ENCODE measurements around the gene SLC22A14.
"Not testable (repeated sequence)": the region's sequence is repeated elsewhere in the genome, so short reads cannot be mapped to it uniquely, and the experiment has no call there.

SLC22A14 gene

DNA sequence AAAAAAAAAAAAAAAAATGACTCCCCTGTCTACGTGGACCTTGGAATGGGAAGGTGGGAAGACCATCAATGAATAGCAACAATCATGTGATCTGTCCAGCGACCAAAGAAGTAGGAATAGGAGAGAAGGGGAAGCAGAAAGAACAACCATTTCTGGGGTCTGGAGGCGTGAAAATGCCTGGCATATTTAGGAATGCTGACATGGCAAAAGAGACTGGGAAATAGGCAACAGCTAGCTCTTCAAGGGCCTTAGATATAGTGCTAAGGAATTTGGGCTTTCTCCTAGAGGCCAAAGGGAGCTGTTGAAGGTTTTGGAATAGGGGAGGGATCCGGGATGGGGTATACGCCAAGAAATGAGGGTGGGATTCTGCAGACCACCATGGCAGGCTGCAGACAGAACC, 10.5 kb upstream of the SLC22A14 start:
- DNase-seq, result no peak

DNA sequence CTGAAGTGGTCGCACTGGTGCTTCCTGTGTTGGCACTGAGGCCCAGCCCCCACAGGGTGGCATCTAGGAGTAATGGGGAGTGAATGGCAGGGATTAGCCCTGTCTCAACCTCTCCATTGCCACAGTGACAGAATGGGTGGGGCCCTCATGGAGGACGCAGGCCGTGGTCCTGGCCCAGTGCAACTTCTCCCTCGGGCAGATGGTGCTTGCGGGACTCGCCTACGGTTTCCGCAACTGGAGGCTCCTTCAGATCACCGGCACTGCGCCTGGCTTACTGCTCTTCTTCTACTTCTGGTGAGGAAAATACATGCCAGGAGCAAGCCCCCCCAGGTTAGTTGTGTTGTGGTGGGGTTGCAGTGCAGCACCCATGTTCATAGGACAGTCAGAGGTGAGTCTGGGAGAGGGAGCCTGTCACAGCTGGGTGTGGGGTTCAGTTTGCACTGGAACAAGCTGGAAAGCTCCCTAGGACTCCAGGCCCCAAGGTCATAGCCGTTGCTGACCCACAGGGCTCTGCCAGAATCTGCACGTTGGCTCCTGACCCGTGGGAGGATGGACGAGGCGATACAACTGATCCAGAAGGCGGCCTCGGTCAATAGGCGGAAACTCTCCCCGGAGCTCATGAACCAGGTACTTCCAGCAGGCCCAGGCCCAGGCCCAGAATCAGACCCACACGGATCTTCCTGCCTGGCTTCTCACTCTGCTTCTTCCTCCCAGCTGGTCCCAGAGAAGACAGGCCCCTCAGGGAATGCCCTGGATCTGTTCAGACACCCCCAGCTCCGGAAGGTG, 7.0 kb upstream of the SLC22A14 start:
- no peak for DNase-seq

DNA sequence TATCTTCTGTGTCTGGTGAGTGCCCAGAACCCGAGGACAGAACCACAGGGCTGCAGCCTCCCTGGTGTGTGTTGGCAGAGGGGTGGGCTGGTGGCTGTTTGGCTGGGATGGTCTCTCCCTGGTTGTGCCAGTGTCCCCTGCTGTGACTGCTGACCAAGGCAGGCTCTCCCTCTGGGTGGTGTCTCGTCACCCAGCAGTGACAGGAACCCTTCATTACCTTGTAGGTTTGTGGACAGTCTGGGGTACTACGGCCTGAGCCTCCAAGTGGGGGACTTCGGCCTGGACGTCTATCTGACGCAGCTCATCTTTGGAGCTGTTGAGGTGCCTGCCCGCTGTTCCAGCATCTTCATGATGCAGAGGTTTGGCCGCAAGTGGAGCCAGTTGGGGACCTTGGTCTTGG, 6.4 kb upstream of the SLC22A14 start:
- DNase-seq, result no peak

DNA sequence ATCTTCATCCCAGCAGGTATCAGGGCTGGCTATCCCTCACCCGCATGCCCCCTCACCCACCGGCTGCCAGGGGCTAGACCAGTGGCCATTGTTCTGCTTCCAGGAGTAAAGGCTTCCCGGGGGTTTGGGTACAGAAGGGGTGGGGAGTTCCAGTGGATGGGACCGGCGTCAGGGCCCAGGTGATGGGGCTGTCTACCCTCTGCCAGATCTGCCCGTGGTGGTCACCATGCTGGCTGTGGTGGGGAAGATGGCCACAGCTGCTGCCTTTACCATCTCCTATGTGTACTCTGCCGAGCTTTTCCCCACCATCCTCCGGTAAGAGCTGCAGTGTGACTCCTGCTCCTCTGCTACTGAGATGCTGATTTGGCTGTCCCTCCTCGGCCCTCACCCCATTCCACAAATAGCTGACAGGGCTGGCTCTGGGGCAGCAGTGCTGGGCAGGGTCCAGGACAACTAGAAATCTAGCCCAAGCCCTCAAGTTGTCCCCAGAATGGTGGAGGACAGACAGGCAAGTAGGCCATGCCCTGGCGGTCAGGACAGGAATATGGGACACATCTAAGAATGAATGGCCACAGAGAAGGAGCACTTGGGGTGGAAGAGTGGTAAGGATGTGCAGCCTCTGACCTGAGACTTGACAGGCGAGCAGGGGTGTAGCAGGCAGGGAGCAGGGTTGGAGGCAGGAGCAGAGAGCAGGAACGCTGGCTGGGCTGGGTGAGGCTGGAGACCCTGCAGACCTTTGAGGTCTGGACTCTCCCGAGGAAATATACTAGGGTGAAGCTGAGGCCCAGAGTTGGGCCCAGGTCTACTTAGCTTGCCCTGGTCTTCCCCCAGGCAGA, 5.8 kb upstream of the SLC22A14 start:
- DNase-seq, result no peak

DNA sequence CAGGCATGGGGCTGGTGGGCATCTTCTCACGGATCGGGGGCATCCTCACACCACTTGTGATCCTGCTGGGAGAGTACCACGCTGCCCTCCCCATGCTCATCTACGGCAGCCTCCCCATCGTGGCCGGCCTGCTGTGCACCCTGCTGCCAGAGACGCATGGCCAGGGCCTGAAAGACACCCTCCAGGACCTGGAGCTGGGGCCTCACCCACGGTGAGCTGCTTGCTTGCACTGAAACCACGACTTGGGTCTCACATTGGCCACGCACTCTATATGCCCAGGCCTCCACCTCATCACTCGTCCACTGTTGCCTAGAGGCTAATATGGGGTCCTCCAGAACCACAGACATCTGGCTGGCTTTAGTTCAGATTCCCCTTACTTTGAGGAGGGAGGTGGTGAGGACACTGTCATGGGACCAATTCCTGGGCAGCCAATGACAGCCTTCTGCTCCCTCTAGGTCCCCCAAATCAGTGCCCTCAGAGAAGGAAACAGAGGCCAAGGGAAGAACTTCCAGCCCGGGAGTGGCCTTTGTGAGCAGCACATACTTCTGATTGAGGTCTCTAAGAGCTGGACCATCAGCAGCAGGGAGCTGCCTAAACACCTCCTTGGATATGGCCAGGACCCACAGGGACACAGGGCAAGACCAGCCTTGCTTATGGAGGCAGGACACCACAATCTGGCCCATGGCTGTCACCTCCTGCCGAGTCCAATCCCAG, 5.0 kb upstream of the SLC22A14 start:
- no peak for DNase-seq

DNA sequence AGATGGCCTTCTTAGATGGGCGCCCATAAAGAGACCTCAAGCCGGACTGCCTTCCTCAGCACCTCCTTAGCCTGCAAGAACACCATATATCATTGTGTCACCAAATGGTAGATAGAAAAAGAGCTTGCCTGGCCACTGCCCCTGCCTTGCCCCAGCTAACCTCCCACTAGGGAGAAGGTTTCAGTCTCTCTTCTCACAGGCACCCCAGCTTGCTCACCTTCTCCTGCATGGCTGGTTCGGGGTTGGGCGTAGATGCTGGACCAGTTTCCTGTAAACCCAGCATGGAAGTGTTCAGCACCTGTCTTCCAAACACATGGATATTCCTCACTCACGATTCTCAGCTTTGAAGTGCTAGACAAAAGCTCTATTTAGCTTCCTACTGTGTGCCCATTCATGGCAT, 3.3 kb upstream of the SLC22A14 start:
- DNase-seq, result no peak

DNA sequence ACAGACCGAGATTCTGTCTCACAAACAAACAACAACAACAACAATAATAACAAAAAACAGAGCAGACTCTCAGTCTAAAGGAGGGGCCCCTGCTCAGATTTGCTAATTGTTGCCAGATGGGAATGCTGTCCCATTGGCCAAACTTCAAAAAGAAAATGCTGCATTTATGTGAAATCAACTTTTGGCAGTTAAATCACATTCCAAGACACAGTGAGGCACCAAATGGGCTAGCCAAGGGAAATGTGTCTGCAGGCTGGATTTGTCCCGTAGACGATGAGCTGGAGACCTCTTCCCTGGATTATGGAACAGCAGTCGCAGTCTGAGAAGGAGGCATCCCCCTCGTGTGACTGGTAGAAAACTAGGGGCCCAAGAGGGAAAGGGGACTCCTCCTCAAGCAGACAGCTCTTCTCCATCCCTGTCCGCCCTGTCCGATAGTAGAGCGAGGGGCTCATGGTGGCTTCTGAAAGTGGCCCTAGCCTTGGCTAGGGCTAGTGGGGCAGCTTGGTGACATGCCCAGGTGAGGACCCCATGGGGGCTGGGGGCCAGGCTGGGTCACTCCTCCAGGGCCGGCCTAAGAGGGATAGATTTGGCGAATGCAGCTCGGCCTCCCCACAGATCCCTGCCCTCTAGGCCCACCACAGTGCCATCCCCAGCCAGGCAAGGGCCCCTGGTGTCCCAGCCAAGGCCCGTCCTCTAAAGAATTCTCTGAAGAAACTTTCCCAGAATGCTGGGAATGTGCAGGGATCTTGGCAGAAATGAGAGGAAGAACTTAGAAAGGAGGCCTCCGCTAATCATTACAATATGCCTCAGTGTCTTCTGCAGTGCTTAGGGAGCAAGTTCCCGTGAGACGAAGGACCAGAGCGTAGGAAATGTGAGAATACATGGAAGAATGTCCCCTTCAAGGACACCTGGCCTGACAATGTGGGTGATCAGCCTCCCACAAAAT, 2.0 kb downstream of the SLC22A14 start:
- DNase-seq, result no peak

DNA sequence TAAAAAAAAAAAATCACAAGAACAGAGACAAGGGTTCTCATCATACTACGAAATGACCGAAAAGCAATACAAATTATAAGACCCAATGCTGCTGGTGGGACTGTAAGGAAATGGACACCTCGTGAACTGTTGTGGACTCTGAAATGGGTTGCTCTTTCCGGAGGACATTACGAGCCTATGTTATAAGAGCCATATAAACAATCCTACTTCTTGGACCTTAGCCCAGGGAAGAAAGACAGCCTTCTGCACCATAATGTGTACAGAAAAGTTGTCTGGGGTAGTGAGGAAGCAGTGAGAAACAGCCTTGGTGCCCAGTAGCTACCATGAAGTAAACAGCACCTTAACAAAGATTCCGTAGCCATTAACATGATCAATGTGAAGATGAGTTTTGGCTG, 2.7 kb downstream of the SLC22A14 start:
- DNase-seq, result no peak

DNA sequence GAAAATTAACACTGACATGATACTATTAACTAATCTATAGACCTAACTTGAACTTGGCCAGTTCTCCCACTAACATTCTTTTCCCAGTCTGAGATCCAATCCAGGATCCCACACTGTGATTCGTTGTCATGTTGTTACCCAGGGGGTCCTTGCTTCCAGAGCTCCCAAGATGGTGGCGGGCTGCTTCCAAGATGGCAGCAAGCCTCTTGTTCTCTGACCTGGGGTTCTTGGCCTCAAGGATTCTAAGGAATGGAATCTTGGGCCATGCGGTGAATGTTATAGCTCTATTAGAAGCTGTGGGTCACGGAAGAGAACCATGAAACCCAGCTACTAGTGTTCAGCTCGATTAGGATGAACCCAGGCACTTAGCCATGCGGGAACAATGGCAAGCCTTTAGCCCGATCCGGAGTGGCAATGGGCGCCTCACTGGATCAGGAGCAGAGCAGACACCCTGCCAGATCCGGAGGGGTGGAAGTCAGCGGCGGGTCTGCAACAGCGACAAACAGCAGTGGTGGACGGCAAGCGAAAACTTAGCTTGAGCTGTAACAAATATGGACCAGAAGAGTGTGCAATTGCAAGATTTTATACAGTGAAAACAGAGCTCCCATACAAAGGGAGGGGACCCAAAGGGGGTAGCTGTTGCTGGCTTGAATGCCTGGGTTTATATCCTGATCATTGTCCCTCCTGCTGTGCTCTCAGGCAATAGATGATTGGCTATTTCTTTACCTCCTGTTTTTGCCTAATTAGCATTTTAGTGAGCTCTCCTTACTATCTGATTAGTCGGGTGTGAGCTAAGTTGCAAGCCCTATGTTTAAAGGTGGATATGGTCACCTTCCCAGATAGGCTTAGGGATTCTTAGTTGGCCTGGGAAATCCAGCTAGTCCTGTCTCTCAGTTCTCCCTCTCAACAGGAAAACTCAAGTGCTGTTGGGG, 7.5 kb downstream of the SLC22A14 start:
- not testable (repeated sequence) for DNase-seq

DNA sequence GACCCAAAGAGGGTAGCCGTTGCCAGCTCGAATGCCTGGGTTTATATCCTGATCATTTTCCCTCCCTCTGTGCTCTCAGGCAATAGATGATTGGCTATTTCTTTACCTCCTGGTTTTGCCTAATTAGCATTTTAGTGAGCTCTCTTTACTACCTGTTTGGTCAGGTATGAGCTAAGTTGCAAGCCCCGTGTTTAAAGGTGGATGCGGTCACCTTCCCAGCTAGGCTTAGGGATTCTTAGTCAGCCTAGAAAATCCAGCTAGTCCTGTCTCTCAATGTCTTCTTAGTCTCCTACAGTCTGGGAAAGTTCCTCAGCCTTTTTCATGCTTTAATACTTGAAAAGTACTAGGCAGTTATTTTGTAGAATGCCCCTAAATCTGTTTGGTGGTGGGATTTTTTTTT, 15.0 kb downstream of the SLC22A14 start:
- DNase-seq, result not testable (repeated sequence)

DNA sequence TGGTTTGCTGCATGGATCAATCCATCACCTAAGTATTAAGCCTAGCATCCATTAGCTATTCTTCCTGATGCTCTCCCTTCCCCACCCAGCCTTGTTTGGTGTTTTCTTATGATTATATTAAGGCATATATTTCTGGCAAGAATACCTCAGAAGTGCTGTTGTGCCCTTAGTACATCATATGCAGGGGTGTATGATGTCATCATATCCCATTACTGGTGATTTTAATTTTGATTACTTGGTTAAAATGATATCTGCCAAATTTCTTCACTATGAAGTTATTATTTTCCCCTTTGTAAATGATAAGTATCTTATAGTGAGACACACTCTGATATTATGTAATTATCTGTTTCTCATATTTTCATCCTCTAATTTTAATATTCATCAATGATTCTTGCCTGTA, 15.4 kb downstream of the SLC22A14 start:
- DNase-seq, result no peak

DNA sequence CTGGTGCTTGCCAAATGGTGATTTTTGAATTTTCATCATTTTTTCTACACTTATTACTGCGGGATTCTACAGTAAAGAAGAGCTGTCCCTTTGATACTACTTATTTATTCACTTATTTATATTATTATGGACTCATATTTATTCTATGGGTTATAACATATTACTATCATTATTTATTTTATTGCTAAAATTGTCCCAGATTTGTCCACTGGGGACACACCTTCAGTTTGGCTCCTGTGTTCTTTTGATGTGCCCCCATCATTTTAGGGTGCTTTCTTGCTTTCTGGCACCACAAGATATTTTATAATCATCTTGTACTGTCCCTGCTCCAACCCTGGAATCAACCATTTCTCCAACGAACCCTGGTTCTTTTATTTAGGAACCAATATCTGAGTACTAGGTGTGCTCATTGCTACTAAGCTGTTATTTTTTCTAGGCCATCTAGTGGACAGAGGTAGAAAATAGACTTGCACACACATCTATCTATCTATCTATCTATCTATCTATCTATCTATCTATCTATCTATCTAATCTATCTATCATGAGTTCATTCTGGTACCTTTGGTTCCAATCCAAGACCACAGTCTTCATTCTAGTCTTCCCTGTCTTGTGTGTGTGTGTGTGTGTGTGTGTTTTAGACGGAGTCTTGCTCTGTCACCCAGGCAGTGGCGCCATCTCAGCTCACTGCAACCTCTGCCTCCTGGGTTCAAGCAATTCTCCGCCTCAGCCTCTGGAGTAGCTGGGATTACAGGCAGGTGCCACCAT, 16.0 kb downstream of the SLC22A14 start:
- no peak for DNase-seq

DNA sequence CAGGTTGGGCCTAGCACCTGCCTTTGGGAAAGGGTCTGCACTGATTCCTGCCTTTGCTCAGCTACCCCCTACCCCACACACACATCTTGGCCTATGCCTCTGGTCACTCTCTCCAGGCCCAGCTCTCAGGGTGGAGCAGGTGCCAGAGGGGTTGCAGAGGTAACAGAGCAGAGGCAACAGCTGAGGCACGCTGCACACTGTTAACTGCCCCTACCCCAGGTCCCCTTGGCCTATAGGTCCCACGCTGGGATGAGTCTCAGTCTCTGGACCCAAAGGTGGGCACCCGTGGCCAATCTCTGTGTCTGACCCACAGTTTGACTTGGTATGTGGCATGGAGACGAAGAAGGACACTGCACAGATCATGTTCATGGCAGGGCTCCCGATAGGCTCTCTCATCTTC, 24.8 kb downstream of the SLC22A14 start:
- DNase-seq, result no peak

DNA sequence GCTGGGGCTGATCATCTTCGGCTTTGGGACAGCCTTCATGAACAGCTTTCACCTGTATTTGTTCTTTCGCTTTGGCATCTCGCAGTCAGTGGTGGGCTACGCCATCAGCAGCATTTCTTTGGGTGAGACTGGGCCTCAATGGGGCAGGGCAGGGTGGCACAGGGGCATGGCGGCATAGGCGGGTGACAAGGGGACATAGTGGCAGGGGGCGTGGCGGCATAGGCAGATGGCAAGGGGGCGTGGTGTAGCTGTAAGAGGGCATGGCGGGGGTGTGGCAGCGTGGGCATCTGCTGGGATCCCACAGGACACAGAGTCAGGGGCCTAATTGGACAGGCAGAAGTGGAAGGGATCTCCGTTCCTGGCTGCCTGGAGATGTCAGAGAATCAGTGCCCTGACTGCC, 25.5 kb downstream of the SLC22A14 start:
- no peak for DNase-seq

DNA sequence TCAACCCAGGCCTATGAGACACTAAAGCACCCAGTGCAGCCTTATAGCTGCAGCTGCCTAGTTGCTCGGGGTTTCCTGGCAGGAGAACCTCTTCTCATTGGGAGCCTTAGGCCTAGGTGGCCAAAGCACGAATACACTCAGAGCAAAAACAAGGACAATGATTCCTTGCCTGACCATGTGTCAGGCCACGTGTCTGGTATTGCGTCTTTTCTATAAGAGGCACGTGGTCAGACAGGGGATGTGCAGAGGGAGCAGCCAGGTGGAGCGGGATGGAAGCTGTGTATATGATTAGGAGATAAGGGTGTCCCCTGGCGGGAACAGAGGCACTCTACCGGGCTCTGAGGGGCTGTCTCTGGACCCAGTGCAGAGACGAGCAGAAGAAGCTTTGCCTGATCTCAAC, 26.4 kb downstream of the SLC22A14 start:
- no peak for DNase-seq

DNA sequence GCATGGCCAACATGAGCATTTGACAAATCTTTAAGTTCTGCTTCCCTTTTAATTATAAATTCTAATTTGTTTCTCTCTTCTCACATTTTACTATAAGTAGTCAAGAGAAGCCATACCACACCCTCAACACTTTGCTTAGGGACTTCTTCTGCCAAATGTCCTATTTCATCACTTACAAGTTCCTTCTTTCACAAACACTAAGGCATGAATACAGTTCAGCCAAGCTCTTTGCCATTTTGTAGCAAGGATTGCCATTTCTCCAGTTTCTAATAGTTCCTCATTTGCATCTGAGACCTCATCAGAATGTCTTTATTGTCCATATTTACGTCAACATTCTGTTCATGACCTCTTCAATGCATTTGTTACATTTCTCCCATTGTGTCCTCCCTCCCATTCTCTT, 29.4 kb downstream of the SLC22A14 start:
- no peak for DNase-seq

DNA sequence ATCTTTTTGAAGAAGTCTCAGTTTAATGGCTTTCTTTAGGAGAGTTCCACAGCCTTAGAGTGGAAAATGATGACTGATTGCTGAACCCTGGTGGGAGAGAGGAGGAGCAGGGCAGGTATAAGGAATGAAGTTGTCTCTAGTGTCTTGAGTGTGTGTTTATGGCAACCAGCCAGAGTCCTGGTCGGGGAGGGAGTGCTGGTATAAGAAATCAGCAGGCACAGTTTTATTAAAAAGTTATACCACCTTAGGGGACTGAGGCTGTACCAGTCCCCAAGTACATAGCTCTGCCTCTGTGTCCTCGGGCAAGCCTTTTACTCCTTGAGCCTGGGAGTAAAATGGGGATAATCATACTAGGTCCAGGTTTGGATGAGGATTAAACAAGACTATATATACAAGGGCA, 29.8 kb downstream of the SLC22A14 start:
- no peak for DNase-seq

DNA sequence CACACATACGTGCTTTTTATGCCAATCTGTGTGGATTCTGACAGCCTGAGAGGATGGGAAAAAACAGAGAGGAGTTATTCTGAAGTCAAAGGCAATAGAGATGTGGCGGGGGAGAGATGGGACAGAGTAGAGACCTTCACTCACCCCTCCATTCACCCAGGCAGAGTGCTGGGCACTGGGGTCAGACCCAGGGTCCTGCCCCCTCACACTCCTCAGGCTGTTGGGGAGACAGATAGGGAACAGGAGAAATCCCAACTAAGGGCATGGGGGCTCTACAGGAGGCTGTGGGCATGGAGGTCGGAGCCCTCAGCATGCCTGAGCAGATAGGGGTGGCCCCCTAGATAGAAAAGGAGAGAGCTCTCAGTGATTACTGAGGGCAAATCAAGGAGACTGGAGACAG, 30.3 kb downstream of the SLC22A14 start:
- no peak for DNase-seq

DNA sequence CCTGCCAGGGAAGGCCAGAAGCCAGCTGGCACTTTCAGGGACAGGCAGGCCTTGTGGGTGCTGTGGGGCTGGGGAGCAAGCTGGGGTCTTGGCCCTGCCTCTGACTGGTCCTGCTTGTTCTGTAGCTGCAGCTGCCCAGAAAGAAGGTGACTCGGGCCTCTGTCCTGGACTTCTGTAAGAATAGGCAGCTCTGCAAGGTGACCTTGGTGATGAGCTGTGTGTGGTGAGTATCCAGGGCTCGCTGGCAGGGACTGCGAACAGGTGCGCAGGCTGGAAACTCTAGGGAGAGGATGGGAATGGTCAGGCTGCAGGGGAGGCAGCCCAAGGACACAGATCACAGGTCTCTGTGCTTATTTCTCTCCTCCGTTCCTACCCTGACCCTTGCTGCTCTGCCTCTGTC, 31.2 kb downstream of the SLC22A14 start:
- DNase-seq, result no peak

DNA sequence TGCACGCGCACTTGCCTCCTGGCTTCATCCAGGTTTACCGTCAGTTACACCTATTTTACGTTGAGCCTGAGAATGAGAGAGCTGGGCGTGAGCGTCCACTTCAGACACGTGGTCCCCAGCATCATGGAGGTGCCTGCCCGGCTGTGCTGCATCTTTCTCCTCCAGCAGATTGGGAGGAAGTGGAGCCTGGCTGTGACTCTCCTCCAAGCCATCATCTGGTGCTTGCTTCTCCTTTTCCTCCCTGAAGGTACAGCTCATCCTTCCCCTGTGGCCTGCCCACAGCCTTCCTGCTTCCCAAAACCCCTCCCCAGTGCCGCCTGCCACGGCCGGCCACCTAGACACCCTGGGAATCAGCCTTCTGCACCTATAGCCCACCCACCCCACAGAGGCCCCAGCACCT, 31.6 kb downstream of the SLC22A14 start:
- no peak for DNase-seq
